Activated CD4-positive, alpha-beta T cell treated with anti-CD3 and anti-CD28 coated beads, Interleukin-2, amount 10 ng/mL, durations not matched to agents 7 days and 5 days (primary cell): ENCODE results near the gene CAPRIN2. TPM values are rescaled to one million over a fixed set of nuclear protein-coding genes. Genes with fewer than 3 reads are reported as not detected.

Source experiments
- CTCF ChIA-PET: fragments of 350-600 bp; sonication (Branson Sonifier 250); formaldehyde crosslinking; loops from one replicate; lab custom pipeline; 2021; ENCODE audit warnings: antibody characterized with exemption; lab: Charles Lee
- POLR2A ChIA-PET: fragments of 350-600 bp; sonication (Branson Sonifier 250); formaldehyde crosslinking; loops from one replicate; lab custom pipeline; 2021; ENCODE audit warnings: antibody characterized with exemption; lab: Charles Lee
- DNase-seq: peaks from one replicate; pipeline ENCODE4 v3.0.0-alpha.2; 2020
- H3K27ac Mint-ChIP-seq: one replicate; pipeline ENCODE4 v1.8.0; 2021; ENCODE audit warnings: mild to moderate bottlenecking, moderate library complexity, mixed read lengths
- H3K27me3 Mint-ChIP-seq: one replicate; pipeline ENCODE4 v1.8.0; 2021; ENCODE audit warnings: mixed read lengths
- H3K36me3 Mint-ChIP-seq: one replicate; pipeline ENCODE4 v1.8.0; 2021; ENCODE audit warnings: low read depth, mixed read lengths
- H3K4me1 Mint-ChIP-seq: one replicate; pipeline ENCODE4 v1.8.0; 2021; ENCODE audit warnings: mixed read lengths
- H3K4me3 Mint-ChIP-seq: one replicate; pipeline ENCODE4 v1.8.0; 2021; ENCODE audit warnings: mild to moderate bottlenecking, moderate library complexity, mixed read lengths
- H3K9me3 Mint-ChIP-seq: one replicate; pipeline ENCODE4 v1.8.0; 2021; ENCODE audit warnings: mixed read lengths
- total RNA-seq, 2 experiments: library from RNA; stranded (reverse); gene quantifications; one replicate each; pipeline ENCODE4 v1.2.3, GENCODE V29; 2021

CAPRIN2 gene, protein sequence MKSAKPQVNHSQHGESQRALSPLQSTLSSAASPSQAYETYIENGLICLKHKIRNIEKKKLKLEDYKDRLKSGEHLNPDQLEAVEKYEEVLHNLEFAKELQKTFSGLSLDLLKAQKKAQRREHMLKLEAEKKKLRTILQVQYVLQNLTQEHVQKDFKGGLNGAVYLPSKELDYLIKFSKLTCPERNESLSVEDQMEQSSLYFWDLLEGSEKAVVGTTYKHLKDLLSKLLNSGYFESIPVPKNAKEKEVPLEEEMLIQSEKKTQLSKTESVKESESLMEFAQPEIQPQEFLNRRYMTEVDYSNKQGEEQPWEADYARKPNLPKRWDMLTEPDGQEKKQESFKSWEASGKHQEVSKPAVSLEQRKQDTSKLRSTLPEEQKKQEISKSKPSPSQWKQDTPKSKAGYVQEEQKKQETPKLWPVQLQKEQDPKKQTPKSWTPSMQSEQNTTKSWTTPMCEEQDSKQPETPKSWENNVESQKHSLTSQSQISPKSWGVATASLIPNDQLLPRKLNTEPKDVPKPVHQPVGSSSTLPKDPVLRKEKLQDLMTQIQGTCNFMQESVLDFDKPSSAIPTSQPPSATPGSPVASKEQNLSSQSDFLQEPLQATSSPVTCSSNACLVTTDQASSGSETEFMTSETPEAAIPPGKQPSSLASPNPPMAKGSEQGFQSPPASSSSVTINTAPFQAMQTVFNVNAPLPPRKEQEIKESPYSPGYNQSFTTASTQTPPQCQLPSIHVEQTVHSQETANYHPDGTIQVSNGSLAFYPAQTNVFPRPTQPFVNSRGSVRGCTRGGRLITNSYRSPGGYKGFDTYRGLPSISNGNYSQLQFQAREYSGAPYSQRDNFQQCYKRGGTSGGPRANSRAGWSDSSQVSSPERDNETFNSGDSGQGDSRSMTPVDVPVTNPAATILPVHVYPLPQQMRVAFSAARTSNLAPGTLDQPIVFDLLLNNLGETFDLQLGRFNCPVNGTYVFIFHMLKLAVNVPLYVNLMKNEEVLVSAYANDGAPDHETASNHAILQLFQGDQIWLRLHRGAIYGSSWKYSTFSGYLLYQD
- total RNA-seq: 10 to 100 TPM; 12.6 to 15.6 TPM

DNA sequence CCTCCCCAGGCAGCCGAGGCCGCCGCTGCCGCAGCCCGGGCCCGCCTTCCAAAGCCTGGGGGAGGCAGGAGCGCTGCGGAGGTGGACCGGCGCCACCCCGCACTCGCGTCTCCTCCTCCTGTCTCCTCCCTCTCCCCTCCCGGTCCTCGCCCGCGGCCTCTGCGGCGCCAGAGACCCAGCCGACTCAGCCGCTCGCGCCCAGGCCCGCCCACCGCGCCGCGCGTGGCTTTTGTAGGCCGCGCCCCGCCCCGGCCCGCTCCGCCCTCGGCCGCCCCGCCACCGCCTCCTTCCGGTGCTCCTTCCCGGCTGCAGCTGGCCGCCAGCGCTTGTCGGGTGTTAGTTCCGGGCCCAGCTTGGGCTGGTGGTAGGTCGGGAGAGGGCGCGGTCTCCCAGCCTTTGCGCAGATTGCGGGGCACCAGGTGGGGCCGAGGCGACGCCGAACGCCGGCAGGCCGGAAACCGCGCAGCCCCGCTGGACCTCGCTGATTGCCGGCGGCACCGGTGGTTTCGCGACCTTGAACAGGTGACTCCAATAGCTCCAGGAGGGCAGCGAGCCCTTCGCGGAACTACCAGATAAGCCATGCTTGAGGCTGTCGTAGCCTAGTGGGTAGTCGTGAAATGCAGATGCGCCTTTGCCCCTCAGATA is at the start of gene CAPRIN2:
TSS of gene CAPRIN2 (minus strand) at position 202 of the 645 bp plus-strand sequence. CDS start 1,431 bp downstream, outside the sequence.
- Mint-ChIP-seq H3K27ac (peak within 1 kb of the TSS; percentile 92), H3K36me3 (no peaks in the 10 kb centered on the region), H3K9me3 (no peaks in the 10 kb centered on the region), H3K4me3 (peak within 1 kb of the TSS; percentile 98), H3K4me1 (peaks cover 30% of the 10 kb centered on the region), H3K27me3 (no peaks in the 10 kb centered on the region)
- ChIA-PET POLR2A (interaction anchor here (2.4 kb wide), 1 partner anchor 59 kb away, joined by 7 read pairs; the partner anchor contains the start of gene IPO8), CTCF (interaction anchor here (0.5 to 0.9 kb wide), 3 partner anchors 48 to 1601 kb away, joined by 3 to 4 read pairs (median 3); no protein-coding TSS in a partner anchor)
- DNase-seq: peak; percentile 93

DNA sequence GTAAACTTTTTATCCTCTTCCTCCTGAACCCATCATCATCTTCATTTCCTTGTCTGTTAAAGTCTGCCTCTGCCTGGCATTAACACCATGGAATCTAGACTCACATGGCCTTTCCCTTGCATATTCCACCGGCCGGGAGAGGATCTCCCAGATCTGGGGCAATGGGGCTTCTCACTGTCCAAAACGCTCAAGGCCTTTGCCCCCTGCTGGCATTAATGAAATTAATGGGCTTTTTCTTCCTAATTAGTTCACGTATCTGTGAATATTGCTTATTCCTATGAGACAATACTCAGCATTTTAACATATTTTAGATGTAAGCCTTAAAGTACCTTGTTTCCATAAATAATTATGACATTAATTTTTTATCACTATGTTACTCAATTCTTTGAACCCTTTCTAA is 42.9 kb upstream of the CAPRIN2 start:
- no peak overlapping the region for H3K4me3 Mint-ChIP-seq
- no peaks in the 10 kb centered on the region for H3K36me3 Mint-ChIP-seq
- DNase-seq: no peak
- CTCF ChIA-PET: no interaction called here
- H3K4me1 Mint-ChIP-seq: peaks cover 16% of the 10 kb centered on the region
- H3K9me3 Mint-ChIP-seq: no peaks in the 10 kb centered on the region
- peaks cover 46% of the 10 kb centered on the region for H3K27me3 Mint-ChIP-seq
- no peak overlapping the region for H3K27ac Mint-ChIP-seq
- POLR2A ChIA-PET: no interaction called here

DNA sequence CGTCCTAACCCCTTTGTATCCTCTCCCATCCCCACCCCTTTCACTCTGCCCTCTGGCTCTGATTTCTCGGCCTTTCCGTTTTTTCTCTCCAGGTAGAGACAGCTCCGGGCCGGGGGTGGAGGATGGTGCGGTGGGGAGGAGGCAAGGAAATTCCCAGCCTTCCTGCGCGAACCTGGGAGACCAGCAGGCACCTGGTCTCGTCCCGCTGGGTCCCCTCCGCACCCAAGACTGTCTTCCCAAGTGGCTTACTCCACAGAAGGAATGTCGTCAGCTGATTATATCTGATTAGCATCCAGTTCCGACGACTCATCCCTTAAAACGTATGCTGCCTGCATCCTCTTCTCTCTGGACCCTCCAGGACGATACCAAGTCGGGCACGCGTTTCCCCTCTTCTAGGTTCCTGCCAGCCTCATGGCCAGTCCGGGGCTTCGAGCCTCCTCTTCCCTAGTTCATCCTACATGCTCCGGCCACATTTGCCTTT is 42.2 kb upstream of the CAPRIN2 start:
- H3K9me3 Mint-ChIP-seq: no peaks in the 10 kb centered on the region
- no peak for DNase-seq
- H3K27ac Mint-ChIP-seq: no peak overlapping the region
- CTCF ChIA-PET: interaction anchor here (1.4 kb wide), 1 partner anchor 24 kb away, joined by 4 read pairs; no protein-coding TSS in a partner anchor
- POLR2A ChIA-PET: no interaction called here
- H3K36me3 Mint-ChIP-seq: no peaks in the 10 kb centered on the region
- peaks cover 46% of the 10 kb centered on the region for H3K27me3 Mint-ChIP-seq
- peak overlapping the region; percentile 19 for H3K4me3 Mint-ChIP-seq
- H3K4me1 Mint-ChIP-seq: peaks cover 16% of the 10 kb centered on the region

DNA sequence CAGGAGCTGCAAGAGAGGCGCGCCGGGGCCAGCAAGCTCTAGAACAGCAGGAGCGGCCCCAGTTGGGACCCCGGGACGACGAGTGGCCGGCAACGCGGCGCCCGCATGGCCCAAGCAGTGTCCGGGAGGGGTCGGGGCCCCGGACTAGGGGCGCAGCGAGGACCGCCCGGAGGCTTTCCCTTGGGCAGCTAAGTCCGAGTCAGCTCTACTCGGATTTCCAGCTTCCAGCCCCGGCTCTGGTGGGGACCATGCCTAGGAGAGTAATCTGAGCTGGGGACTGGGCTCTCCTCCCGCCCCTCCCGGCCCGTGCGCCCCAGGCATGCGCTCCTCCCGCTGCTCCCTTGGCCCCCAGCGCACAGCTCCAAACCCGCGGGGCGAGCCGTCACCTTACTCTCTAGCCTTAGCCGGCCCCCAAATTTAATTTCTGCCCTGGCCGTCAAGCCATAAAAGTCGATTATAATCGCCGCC is 41.6 kb upstream of the CAPRIN2 start:
- CTCF ChIA-PET: interaction anchor here (1.4 kb wide), 1 partner anchor 23 kb away, joined by 4 read pairs; no protein-coding TSS in a partner anchor
- peaks cover 45% of the 10 kb centered on the region for H3K27me3 Mint-ChIP-seq
- peaks cover 16% of the 10 kb centered on the region for H3K4me1 Mint-ChIP-seq
- POLR2A ChIA-PET: no interaction called here
- no peaks in the 10 kb centered on the region for H3K9me3 Mint-ChIP-seq
- DNase-seq: no peak
- H3K27ac Mint-ChIP-seq: no peak overlapping the region
- peak overlapping the region; percentile 63 for H3K4me3 Mint-ChIP-seq
- no peaks in the 10 kb centered on the region for H3K36me3 Mint-ChIP-seq

DNA sequence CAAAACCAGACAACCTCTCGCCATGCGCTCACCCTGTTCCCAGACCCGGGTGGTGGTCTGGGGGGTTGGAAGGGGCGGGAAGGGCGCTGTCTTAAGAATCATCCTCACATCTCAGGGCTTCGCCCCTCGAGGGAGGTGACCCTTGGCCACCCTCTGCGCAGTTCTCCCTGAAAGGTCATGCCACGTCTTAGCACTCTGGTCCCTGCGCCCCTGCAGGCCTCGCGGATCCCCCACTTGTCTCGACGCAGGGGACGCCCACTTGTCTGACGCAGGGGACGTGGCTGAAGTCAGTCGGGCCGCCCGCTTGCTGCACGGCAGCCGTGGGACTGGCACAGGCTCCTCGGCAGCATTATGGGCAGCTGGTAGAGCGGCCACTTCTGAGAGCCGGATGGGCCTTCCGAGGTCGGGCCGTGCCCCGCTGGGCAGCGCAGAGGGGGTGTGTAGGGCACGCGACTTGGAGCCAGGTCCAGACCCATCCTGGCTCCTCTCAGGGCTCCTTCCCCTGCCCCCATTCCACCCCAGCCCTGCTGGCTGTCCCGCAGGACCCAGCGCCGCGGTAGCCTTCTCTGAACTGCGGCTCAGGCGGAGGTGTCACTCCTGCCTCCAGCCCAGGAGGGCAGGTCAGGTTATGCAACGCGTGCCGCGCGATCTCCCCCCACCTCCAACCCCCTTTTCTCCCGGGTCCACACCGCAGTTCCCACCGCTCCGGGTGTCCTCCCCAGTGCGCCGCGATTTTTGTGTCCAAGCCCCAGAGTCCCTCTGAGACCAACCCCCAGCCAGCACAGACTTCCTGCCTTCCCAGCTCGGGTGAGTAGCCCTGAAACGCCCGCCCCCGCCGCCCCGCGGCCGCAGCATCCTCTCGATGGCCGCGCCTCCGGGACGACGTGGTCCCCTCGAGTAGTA is 40.9 kb upstream of the CAPRIN2 start:
- peak overlapping the region; percentile 63 for H3K4me3 Mint-ChIP-seq
- no peaks in the 10 kb centered on the region for H3K9me3 Mint-ChIP-seq
- CTCF ChIA-PET: interaction anchor here (1.4 kb wide), 1 partner anchor 22 kb away, joined by 4 read pairs; no protein-coding TSS in a partner anchor
- no peaks in the 10 kb centered on the region for H3K36me3 Mint-ChIP-seq
- peaks cover 46% of the 10 kb centered on the region for H3K27me3 Mint-ChIP-seq
- no peak overlapping the region for H3K27ac Mint-ChIP-seq
- POLR2A ChIA-PET: no interaction called here
- peak; percentile 47 for DNase-seq
- H3K4me1 Mint-ChIP-seq: peaks cover 16% of the 10 kb centered on the region

DNA sequence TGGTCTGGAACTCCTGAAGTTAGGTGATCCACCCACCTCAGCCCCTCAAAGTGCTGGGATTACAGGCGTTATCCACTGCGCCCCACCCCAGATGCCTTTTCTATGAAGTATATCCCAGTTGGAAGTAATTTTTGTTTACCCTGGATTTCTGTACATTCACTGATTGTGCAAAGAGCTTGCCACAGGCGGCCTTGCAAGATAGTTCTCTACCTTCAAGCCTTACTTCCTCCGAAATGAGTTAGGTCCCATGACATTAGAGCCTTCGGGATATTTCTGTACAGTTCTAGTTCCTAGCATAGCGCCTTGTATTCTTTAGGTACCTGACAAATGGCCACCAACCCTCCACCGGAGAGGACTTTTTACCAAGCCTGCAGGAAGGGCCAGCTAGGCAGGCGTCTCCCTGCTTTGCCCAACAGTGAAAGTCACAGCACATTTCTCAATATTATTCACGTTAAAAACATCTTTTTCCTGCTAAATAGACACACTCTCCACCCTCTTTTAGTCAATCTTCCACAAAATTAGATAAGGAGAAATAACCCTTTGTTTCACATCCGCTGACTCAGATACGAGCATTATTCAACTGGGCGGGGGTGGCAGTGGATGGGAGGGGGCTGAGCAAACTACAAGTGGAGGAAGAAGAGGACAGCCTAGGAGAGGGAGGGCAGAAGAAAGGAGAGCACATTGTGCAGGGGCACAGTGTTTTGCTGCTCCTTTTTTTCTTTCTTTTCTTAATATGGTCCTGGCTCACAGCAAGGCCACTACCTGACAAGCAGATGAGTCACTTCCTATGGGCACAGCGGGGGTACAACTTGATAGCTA is 40.0 kb upstream of the CAPRIN2 start:
- H3K27me3 Mint-ChIP-seq: peaks cover 44% of the 10 kb centered on the region
- peak overlapping the region; percentile 29 for H3K4me3 Mint-ChIP-seq
- CTCF ChIA-PET: no interaction called here
- peaks cover 16% of the 10 kb centered on the region for H3K4me1 Mint-ChIP-seq
- POLR2A ChIA-PET: no interaction called here
- DNase-seq: no peak
- no peaks in the 10 kb centered on the region for H3K9me3 Mint-ChIP-seq
- H3K36me3 Mint-ChIP-seq: no peaks in the 10 kb centered on the region
- peak overlapping the region; percentile 1 for H3K27ac Mint-ChIP-seq

DNA sequence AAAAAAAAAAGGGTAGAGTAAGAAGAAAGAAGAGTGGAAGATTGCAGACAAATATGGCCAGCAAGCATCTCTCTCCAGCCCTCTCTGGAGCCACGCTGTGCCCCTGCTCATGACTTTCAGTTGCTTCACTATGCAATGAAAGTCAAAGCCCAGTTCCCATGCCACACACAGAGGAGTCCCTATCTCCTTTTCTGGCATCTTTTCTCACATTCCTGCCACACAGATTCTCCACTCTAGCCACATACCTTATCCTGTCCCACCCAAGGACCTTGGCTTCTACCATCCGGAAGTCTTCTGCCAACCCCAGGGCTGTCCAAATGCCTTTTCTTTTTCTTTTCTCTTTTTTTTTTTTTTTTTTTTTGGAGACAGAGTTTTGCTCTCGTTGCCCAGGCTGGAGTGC is 39.3 kb upstream of the CAPRIN2 start:
- no peak for DNase-seq
- no peaks in the 10 kb centered on the region for H3K36me3 Mint-ChIP-seq
- ChIA-PET CTCF (no interaction called here), POLR2A (no interaction called here)
- no peaks in the 10 kb centered on the region for H3K9me3 Mint-ChIP-seq
- H3K4me1 Mint-ChIP-seq: peaks cover 16% of the 10 kb centered on the region
- no peak overlapping the region for H3K27ac Mint-ChIP-seq
- H3K27me3 Mint-ChIP-seq: peaks cover 39% of the 10 kb centered on the region
- H3K4me3 Mint-ChIP-seq: no peak overlapping the region

DNA sequence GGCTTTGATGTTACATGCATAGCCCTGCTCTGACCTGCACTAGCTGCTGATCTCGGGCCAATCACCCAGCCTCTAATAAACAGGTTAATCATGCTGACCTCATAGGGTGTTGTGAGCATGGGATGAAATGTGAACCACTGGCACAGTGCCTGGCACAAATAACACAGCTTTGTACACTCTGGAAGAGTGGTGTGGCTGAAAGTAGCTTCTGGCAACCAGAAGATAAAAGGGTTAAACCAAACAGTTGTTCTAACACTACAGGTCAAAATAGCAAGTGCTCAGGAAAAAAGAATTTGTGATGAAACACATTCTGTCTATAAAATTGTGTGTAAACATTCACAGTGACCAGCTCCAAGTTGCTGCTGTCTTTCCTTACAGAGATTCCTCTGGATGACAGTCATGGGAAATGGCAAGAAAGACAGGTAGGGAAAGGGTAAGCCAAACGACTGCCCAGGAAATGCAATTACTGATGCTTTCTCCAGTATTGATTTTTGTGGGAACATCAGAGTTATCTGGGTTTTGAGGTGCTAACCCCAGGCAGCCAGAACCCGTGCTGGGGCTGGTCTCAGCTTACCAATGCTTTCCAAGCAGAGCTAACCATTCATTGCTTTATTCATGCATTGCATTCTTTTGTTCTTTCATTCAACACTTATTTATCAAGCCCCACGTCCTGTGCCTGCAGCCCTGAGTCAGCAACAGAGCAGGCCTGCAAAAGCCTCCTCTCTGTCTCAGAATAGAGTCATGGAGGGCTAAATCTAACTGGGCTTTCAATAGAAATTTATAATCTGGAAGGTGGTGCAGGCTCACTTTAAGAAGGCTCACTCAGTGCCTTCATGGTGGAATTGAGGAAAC is 38.1 kb upstream of the CAPRIN2 start:
- ChIA-PET POLR2A (no interaction called here), CTCF (interaction anchor here (0.6 kb wide), 1 partner anchor 17 kb away, joined by 3 read pairs; no protein-coding TSS in a partner anchor)
- Mint-ChIP-seq H3K36me3 (no peaks in the 10 kb centered on the region), H3K9me3 (no peaks in the 10 kb centered on the region), H3K27me3 (peaks cover 34% of the 10 kb centered on the region), H3K27ac (no peak overlapping the region), H3K4me3 (no peak overlapping the region), H3K4me1 (peaks cover 16% of the 10 kb centered on the region)
- no peak for DNase-seq

DNA sequence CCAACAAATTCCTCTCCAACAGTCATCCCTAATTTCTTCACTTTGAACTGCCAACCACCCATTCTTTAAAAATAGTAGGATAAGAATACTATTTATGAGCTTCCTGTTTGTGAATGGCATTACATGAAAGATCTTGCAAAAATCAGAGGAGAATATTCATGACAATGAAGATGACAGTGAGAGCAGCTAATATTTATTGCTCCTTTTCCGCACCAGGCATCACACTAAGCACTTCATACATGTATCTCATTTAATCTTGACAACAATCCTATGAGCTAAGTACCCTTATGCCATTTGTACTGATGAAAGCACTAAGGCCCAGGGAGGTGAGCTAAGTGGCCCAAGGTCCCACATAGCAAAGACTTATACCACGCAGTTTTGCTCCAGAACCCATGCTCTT is 37.3 kb upstream of the CAPRIN2 start:
- ChIA-PET POLR2A (no interaction called here), CTCF (no interaction called here)
- Mint-ChIP-seq H3K9me3 (no peaks in the 10 kb centered on the region), H3K4me1 (peaks cover 15% of the 10 kb centered on the region), H3K36me3 (no peaks in the 10 kb centered on the region), H3K27ac (no peak overlapping the region), H3K27me3 (peaks cover 30% of the 10 kb centered on the region), H3K4me3 (no peak overlapping the region)
- no peak for DNase-seq

DNA sequence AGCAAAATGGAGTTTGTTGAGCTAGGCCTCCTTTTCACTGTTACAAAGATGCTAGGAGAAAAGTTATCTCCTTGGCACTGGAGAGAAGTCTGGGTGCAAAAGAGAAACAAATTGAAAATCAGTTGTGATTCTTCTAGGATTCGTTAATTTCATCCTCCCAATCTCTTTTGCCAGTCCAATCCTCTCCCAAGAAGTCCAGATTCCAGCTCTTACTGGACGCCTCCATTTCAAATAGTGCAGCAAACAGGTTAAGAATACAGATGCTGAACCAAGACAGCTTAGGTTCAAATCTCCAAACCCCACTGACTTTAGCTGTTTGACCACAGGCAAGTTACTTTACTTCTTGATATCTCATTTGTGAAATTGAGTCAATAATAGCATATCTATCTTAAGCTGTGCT is 34.0 kb upstream of the CAPRIN2 start:
- ChIA-PET POLR2A (no interaction called here), CTCF (interaction anchor here (0.6 kb wide), 1 partner anchor 130 kb away, joined by 3 read pairs; no protein-coding TSS in a partner anchor)
- H3K4me3 Mint-ChIP-seq: no peak overlapping the region
- H3K27me3 Mint-ChIP-seq: peaks cover 28% of the 10 kb centered on the region
- DNase-seq: no peak
- H3K36me3 Mint-ChIP-seq: no peaks in the 10 kb centered on the region
- H3K4me1 Mint-ChIP-seq: no peaks in the 10 kb centered on the region
- H3K27ac Mint-ChIP-seq: no peak overlapping the region
- H3K9me3 Mint-ChIP-seq: no peaks in the 10 kb centered on the region
